Spleen (tissue), 7 donors: Measurements from ENCODE around the gene NFATC1.

Experiments used
- POLR2A ChIP-seq, 3 donors: fragments of 450-650 bp; IDR thresholded peaks; one replicate each; pipeline ENCODE4 v1.5.1; 2017; ENCODE audit warnings: antibody characterized with exemption in 3 of 3, mild to moderate bottlenecking in 1 of 3
- TF ChIP-seq, protein P1 (sequence below), 11 experiments: fragments of 200-600 bp in 7 of 11; fragments of 450-650 bp in 4 of 11; sonication (generic) in 4 of 11; IDR thresholded peaks in 8 of 11; conservative IDR thresholded peaks in 3 of 11; 1 replicate in 7 of 11; 2 replicates in 4 of 11; pipeline versions ENCODE4 v1.4.0 to v1.8.0; 2016 to 2021; ENCODE audit warnings: antibody characterized with exemption in 11 of 11, inconsistent platforms in 4 of 11, mild to moderate bottlenecking in 1 of 11
- donor health status: DM: no; HTN: no; CAD: no; lungs with moderate emphysema.
- donor health status: DM: no; HTN: no; CAD: no.
- donor health status: DM: no; HTN: no; CAD: no.

DNA sequence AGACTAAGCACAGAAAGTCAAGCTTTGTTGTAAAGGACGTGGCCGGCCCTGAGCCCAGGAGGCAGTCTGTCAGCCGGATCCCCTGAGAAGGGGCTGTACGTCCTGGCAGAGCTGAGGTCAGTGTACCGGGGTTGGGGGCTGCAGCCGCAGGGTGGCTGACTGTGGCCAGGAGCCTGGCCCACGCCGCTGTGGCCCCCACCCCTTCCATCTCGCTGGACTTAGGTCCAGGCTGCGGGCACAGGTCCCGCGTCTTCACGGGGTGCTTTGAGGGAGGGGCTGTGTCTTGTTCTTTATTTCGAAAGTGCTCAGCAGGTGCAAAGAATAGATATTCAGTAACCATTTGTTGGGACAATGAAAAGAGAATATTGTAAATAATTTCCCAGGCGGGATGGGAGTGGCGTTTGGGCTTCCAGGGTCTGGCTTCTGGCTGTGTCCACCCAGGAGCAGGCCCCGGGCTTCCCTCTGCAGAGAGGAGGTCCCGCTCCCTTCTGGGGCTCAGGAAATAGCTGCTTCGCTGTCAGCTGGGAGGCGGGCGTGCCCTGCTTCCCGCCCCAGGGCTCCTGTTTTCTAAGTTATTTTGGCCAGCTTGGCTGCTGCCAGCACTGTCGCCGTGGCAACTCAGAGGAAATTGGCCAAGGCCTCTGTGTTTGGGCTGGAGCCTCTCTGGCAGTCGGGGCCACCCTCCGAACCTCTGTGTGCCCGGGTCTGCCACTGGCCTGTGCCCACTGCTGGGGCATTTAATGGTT, 7.4 kb downstream of the NFATC1 start:
- TF ChIP-seq POLR2A (IDR thresholded peaks at IDR 0.05), result peak in 1 of 3 donors; percentile 37
- TF ChIP-seq, protein P1, sequence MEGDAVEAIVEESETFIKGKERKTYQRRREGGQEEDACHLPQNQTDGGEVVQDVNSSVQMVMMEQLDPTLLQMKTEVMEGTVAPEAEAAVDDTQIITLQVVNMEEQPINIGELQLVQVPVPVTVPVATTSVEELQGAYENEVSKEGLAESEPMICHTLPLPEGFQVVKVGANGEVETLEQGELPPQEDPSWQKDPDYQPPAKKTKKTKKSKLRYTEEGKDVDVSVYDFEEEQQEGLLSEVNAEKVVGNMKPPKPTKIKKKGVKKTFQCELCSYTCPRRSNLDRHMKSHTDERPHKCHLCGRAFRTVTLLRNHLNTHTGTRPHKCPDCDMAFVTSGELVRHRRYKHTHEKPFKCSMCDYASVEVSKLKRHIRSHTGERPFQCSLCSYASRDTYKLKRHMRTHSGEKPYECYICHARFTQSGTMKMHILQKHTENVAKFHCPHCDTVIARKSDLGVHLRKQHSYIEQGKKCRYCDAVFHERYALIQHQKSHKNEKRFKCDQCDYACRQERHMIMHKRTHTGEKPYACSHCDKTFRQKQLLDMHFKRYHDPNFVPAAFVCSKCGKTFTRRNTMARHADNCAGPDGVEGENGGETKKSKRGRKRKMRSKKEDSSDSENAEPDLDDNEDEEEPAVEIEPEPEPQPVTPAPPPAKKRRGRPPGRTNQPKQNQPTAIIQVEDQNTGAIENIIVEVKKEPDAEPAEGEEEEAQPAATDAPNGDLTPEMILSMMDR (IDR thresholded peaks at IDR 0.05 in 8 of 11, conservative IDR thresholded peaks at IDR 0.05 in 3 of 11), result no peak
